Stimulated activated CD8-positive, alpha-beta memory T cell treated with anti-CD3 and anti-CD28 coated beads, Interleukin-4, amount 100 ng/mL, for 4 hours (primary cell): Measurements from ENCODE around the gene XXYLT1.

Experiments used
- DNase-seq, 2 donors: peaks; one replicate each; pipeline ENCODE4 v3.0.0-alpha.2; 2020; ENCODE audit warnings: low read depth in 2 of 2, low spot score in 1 of 2

The XXYLT1 gene

DNA sequence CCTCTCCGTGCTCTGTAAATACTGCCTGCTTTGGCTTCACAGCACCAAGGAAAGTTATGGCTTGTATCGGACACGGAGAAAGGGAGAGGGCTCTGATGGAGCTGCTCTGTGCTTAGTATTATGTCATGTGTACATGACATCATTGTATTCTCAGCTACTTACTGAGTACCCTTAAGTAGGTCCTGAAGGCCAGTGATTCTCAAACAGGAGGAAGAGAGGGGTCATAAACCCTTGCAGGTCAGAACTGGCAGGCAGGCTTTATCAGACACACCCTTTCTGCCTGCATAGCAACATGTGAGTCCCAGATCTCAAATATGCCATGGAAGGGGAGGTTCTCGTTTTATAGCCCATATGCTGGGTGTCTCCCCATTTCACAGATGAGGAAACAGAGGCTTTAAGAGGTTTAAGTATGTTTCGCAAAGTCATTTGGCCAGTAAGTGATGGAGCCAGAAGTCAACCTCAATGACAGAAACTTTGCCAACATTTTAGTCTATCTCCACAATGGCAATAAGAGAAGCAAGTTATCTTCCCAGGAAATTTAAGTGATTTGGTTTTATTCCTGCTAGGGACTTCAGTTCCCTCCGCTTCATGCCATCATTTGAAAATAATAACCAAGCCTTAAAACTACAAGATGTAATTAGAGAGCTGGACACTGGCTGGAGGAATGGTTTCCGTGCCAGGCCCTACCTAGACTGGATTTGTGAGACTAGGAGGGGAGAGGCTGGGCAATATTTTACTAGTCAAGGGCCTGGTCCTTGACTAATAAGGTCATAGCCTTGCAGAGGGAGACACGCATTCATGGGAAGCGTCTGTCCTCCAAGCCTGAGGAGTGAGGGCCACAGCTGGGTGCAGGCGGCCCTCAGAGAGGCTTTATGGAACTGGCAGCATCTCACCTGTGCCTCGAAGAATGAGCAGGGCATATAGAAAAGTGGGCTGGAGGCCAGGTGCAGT, 133.0 kb downstream of the XXYLT1 start:
- DNase-seq = no peak

- DNase-seq = no peak
These were observed 135.0 kb downstream of the XXYLT1 start for GRCh38 chr3:195135917-195136316.

DNA sequence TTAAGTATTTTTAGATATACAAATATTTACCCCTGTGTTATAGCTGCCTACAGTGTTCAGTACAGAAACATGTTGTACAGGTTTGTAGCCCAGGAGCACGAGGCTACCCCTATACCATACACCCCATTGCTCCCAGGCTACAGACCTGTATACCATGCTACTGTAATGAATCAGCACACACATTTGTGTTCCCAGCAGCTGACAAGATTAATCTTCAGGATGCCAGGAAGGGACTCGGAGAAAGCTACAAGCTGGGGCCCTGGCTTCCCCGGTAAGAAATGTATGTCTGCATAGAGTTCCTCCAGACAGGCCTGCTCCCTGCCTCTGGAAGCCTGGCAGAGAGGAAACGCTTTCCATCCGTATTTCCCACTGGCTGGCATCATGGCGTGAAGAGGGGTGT, 136.5 kb downstream of the XXYLT1 start:
- DNase-seq = no peak

DNA sequence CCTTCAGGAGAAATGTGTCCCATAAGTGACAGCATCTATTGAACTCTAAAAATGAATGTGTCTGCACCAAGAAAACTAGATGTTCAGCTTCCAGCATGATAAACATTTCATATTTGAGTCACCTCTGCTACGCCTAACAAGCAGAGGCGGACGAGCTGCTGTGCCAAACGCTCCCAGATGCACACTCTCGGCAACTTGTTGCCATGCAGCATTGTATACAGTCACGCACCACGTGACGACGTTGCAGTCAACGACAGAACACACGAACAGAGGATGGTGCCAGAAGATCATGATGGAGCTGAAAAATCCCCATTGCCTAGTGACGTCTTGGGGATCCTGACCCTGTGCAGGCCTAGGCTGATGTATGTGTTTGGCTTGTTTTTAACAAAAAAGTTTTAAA, 137.5 kb downstream of the XXYLT1 start:
- DNase-seq = no peak

- DNase-seq = no peak
These were observed 137.9 kb downstream of the XXYLT1 start for GRCh38 chr3:195133013-195133412.

DNA sequence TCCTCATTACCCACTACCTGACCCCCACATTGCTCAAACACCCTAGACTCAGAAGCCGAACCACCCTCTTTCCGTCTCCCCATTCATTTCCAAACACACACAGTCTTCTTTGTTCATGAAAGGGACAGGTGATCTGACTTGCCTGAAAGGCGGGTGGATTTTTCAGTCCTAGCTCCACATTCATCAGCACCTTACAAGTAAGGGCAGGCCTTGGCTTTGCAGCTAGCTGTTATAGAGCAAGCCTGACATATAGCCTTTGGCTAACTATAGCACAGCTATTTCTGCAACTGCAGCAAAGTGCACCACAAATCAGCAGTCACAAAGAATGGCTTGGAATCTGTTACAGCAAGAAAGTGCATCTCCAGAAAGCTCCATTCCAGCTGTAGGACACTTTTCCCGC, 139.8 kb downstream of the XXYLT1 start:
- DNase-seq = no peak

DNA sequence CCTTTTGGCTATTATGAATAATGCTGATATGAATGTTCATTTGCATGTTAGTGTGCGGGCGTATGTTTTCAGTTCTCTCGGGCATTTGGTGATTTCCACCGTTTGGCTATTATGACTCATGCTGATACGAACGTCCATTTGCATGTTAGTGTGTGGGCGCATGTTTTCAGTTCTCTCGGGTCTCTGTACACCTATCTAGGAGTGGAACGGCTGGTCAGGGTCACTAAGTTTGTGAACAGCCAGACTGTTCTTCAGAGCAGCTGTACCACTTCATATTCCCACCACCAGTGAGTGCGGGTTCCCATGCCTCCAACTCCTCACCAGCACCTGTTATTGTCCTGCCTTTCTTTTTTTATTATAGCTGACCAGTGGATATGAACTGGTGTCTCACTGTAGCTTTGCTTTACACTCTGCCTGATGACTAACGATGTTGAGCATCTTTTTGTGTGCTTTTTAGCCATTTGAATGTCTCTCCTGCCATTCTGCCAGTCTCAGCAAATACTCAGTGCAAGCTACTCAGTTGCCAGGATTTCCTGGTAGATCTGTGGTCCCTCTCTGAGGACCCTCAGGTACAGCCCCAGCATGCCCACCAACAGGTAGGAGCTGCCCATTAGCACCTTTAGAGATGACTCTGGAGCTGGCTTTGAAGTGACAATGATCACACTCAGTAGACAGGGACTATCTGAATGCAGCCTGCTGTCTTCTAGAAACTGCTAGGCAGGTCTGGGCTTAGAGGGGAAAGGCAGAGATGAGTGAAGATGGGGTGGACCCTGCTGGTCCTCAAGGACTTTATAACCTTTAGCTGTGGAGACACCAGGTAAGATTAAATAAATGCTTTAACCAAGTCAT, 141.1 kb downstream of the XXYLT1 start:
- no peak for DNase-seq

GRCh38 chr3:195129072-195129643, 141.8 kb downstream of the XXYLT1 start:
- DNase-seq = no peak

GRCh38 chr3:195128255-195129071, 142.5 kb downstream of the XXYLT1 start:
- DNase-seq = no peak

GRCh38 chr3:195126056-195126605, 144.8 kb downstream of the XXYLT1 start:
- no peak for DNase-seq

- DNase-seq = no peak
These were observed 145.3 kb downstream of the XXYLT1 start for GRCh38 chr3:195125646-195126045.

DNA sequence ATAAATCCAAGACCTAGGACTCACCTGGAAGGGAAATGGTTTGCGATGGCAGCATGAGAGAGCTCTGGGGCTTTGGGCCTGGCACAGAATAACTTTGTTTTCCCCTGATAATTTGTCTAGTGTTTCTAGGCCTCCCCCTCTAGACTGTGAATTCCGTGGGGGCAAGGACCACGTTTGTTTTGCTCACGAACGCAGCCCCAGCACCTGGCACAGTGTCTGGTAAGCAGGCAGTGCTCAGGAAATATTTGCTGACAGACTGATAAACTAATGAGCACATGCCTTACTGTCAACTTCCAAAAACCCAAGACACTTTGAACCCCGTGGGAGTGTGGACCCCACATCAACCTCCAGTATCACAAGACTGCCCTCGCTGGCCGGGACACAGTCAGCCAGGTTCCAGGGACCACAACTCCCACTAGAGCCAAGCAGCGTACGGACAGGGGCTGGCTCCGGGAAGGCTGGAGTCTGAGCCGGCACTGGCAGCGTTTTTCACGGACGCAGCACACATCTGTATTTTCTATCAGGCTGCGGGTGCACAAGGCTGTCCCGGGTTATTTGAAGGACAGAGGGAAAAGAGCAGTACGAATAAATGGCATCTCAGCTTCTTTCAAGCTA, 146.5 kb downstream of the XXYLT1 start:
- DNase-seq = no peak

DNA sequence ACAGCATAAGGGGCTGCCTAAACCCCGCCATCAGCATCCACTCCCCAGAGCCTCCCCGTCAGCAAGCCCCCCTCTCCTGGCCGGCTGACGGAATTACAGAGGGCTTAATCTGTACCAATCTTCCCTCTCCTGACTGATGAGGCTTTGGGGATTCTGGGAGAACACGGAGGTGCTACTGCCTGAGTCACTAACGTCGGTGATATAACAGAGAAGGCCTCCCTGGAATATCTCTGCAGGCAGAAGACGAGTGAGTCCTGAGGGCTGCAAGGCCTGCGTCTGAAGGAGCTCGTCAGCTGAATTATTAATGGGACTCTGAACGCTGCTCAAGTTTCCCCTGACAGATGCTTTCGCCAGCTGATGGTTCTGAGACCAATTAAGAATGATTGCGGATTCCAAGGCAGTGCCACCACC, 147.7 kb downstream of the XXYLT1 start:
- DNase-seq = no peak

DNA sequence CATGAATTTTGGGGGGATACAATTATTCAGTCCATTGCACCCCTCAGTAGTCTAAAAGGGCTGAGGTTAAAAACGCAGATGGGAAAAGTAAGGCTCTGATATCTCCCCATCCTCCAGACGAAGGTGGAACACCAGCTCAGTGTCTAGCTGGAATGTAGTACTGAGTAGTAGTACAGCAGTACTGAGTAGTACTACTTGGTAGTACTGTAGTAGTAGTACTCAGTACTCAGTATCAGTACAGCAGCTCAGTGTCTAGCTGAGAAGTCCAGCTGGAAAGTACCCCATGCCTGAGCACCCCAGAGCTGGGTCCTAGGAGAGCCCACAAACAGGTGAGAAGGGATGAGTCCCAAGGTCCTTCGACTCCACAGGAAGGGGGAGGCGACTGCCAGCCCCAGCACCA, 148.7 kb downstream of the XXYLT1 start:
- no peak for DNase-seq

DNA sequence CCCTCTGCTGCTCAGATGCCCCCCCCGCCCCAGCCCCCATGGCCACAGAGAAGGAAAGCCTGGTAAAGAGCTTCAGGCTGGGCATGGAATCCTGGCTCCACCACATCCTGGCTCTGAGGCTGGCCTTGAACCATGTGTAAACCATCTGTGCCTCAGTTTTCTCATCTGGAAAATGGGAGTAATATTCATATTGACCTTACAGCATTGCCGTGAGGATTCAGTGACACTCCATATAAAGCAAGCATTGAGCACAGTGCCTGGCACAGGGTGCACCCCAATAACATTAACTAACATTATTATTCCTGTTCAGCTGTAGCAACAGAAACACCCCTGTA, 150.7 kb downstream of the XXYLT1 start:
- DNase-seq = no peak

- no peak for DNase-seq
These were observed 151.3 kb downstream of the XXYLT1 start for GRCh38 chr3:195119461-195120266.

DNA sequence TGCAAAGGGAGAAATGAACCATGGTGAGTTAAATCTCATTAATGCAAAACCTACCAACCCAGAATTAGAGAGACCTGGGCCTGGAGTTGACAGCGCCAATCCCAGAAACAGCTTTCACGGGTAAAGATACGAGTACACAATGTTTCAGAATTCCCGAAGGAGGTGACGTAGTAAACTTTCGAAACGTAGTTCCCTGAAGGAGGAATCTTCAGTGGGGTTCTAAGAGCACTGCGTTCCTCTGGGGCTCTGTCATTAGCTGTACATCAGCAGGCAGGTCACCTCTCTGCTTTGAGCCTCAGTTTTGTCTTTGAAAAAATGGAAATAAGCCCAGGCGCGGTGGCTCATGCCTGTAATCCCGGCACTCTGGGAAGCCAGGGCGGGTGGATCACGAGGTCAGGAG, 152.3 kb downstream of the XXYLT1 start:
- DNase-seq = no peak

DNA sequence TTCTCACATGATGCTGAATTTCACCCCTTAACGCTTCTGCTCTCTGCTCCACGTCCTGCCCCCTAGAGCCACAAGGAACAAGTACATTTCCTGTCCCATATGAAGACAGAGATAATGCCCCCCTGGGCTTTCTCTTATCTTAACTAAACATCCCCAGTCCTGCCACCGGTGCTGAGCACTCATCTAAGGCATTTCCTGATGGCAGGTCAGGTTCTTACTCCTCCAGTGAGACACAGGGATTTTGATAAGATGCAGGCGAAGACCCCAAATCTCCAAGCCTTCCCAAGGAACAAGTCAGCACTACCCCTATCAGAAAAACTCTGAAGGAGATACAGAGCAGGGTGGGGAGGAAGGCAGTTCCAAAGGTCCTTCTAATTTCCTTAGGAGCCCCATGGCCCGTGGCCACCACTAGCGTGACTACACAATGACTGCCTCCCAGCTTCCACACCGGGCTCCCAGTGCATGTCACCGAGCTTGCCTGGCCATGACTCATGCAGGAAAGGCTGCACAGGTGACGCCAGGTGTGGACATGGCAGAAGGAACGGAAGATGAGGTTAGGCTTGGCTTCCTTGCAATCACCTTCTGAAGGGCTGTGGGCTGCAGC, 152.9 kb downstream of the XXYLT1 start:
- no peak for DNase-seq
